ENCODE results near the gene HYLS1. TPM values are rescaled to one million over a fixed set of nuclear protein-coding genes. Genes with fewer than 3 reads are reported as not detected.

HYLS1 gene
- total and polyA plus RNA-seq, 8 donors: 3.4 to 14.4 (median 9.7) TPM

GRCh38 chr11:125869521-125869920 is 17.9 kb upstream of the HYLS1 start:
- intact Hi-C loops (cut with DNase I): no loop called here
- Histone ChIP-seq H3K27ac (no peak overlapping the region), H3K9me3 (no peaks in the 10 kb centered on the region), H3K36me3 (no peaks in the 10 kb centered on the region), H3K27me3 (no peaks in the 10 kb centered on the region), H3K4me3 (no peak overlapping the region), H3K4me1 (no peaks in the 10 kb centered on the region)
- ATAC-seq: no peak
- DNase-seq: no peak
- TF ChIP-seq CTCF (IDR thresholded peaks at IDR 0.05): no peak

GRCh38 chr11:125871391-125872137 is 15.9 kb upstream of the HYLS1 start:
- H3K36me3 ChIP-seq: no peaks in the 10 kb centered on the region
- no peaks in the 10 kb centered on the region for H3K4me1 ChIP-seq
- TF ChIP-seq CTCF (IDR thresholded peaks at IDR 0.05): peak; percentile 29 to 43
- no peak overlapping the region for H3K4me3 ChIP-seq
- H3K27ac ChIP-seq: no peak overlapping the region
- intact Hi-C loops (cut with DNase I): no loop called here
- peak in 1 of 4 donors; percentile 13 for DNase-seq
- peak; percentile 62 for ATAC-seq
- no peaks in the 10 kb centered on the region for H3K27me3 ChIP-seq
- no peaks in the 10 kb centered on the region for H3K9me3 ChIP-seq

- Histone ChIP-seq H3K9me3 (no peaks in the 10 kb centered on the region), H3K27ac (no peak overlapping the region), H3K27me3 (no peaks in the 10 kb centered on the region), H3K4me3 (no peak overlapping the region), H3K36me3 (no peaks in the 10 kb centered on the region), H3K4me1 (no peaks in the 10 kb centered on the region)
- DNase-seq (no peak), ATAC-seq (no peak)
- intact Hi-C loops (cut with DNase I): no loop called here
- TF ChIP-seq CTCF (IDR thresholded peaks at IDR 0.05): no peak
Measured at GRCh38 chr11:125872138-125872491, 15.4 kb upstream of the HYLS1 start.

- H3K27me3 ChIP-seq: no peaks in the 10 kb centered on the region
- intact Hi-C loops (cut with DNase I): no loop called here
- no peak overlapping the region for H3K4me3 ChIP-seq
- H3K9me3 ChIP-seq: no peaks in the 10 kb centered on the region
- no peaks in the 10 kb centered on the region for H3K36me3 ChIP-seq
- DNase-seq (no peak), ATAC-seq (peak; percentile 33)
- H3K27ac ChIP-seq: no peak overlapping the region
- no peak for TF ChIP-seq CTCF (IDR thresholded peaks at IDR 0.05)
- H3K4me1 ChIP-seq: no peaks in the 10 kb centered on the region
Measured at GRCh38 chr11:125873881-125874555, 13.4 kb upstream of the HYLS1 start.

GRCh38 chr11:125874556-125875124 is 12.8 kb upstream of the HYLS1 start:
- Histone ChIP-seq H3K9me3 (no peaks in the 10 kb centered on the region), H3K27ac (no peak overlapping the region), H3K27me3 (no peaks in the 10 kb centered on the region), H3K4me1 (no peaks in the 10 kb centered on the region), H3K4me3 (no peak overlapping the region), H3K36me3 (no peaks in the 10 kb centered on the region)
- TF ChIP-seq CTCF (IDR thresholded peaks at IDR 0.05): peak; percentile 57 to 78
- DNase-seq: peak in 2 of 4 donors; percentile 45 to 80
- intact Hi-C loops (cut with DNase I): no loop called here
- ATAC-seq: peak; percentile 99

All from left lung (tissue), 10 donors.